VCaP (cell line): Measurements from ENCODE around the gene CD209.

Source experiments
- H3K27ac ChIP-seq: fragments of 450-650 bp; 2 replicates; pipeline ENCODE4 v1.5.1; 2017
- CTCF ChIP-seq: fragments of 450-650 bp; conservative IDR thresholded peaks from 2 replicates; pipeline ENCODE4 v1.5.1; 2017; ENCODE audit warnings: mild to moderate bottlenecking, moderate library complexity

The CD209 gene

GRCh38 chr19:7706955-7707456 lies 40.3 kb downstream of the CD209 start:
- no peak for TF ChIP-seq CTCF
- H3K27ac ChIP-seq, result no peak overlapping the region

- no peak for TF ChIP-seq CTCF
- no peak overlapping the region for H3K27ac ChIP-seq
Observed at GRCh38 chr19:7706188-7706954, 41.0 kb downstream of the CD209 start.

GRCh38 chr19:7705387-7706187 lies 41.7 kb downstream of the CD209 start:
- H3K27ac ChIP-seq, result no peak overlapping the region
- TF ChIP-seq CTCF, result no peak

- H3K27ac ChIP-seq, result no peak overlapping the region
- TF ChIP-seq CTCF, result no peak
Observed at GRCh38 chr19:7704280-7705060, 42.9 kb downstream of the CD209 start.

GRCh38 chr19:7703332-7703731 lies 44.0 kb downstream of the CD209 start:
- TF ChIP-seq CTCF, result no peak

GRCh38 chr19:7701654-7702457 lies 45.5 kb downstream of the CD209 start, which contains the start of gene FCER2:
TSS of gene FCER2 (minus strand) at chr19:7702131. CDS start at chr19:7699760, 2,371 bp downstream.
- TF ChIP-seq CTCF, result no peak
- H3K27ac ChIP-seq, result no peak within 1 kb of the TSS

More at GRCh38 chr19:7703332-7703731, 44.0 kb downstream of the CD209 start:
- no peak overlapping the region for H3K27ac ChIP-seq
